ENCODE results near the gene TSPO.

DNA sequence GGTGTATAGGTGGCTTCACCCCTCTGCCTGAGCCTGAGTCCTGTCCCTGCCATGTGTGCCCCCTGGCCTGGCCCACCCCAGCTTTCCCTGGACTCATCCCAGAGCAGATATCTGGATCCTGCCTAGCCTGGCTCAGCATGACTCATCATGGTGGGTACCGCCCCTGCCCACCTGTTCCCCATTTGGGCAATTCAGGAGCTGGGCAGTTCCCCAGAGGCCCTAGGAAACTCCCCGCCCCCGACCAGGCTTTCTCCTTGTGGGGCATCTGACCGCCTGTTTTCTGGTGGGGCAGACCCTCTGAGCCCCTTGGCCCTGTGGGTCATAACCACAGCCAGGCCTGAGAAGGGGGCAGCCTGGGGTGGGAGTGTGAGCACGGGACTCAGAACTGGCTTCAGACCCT is 4.4 kb downstream of the TSPO start:
- TF ChIP-seq CTCF (IDR thresholded peaks at IDR 0.05) = no peak
- no peak for TF ChIP-seq POLR2A (IDR thresholded peaks at IDR 0.05)
